Endothelial cell of umbilical vein (primary cell): ENCODE measurements around the gene MLH1. TPM values are rescaled to one million over a fixed set of nuclear protein-coding genes. Genes with fewer than 3 reads are reported as not detected.
"Not testable (repeated sequence)": the region's sequence is repeated elsewhere in the genome, so short reads cannot be mapped to it uniquely, and the experiment has no call there.

Experiments
- BruUV-seq: library from RNA; stranded (reverse); fragments of 400-500 nt; replicated peaks from 2 replicates; lab custom pipeline; 2021; lab: Mats Ljungman, UMichigan
- CTCF ChIA-PET: fragments of 300-600, 350-600 bp; sonication (Branson Sonifier 250); formaldehyde crosslinking; loops from one replicate; lab custom pipeline; 2021; ENCODE audit warnings: antibody characterized with exemption, inconsistent platforms; lab: Charles Lee
- POLR2A ChIA-PET: fragments of 300-600, 350-600 bp; sonication (Branson Sonifier 250); formaldehyde crosslinking; loops from one replicate; lab custom pipeline; 2021; ENCODE audit warnings: antibody characterized with exemption, inconsistent platforms; lab: Charles Lee
- DNase-seq: peaks from one replicate; pipeline ENCODE4 v3.0.0-alpha.2; 2011; ENCODE audit warnings: low read depth, low spot score
- FAIRE-seq: peaks from 2 replicates; lab custom pipeline; 2011; peaks lifted over from hg19 to GRCh38; lab: Jason Lieb, UNC
- H2AFZ ChIP-seq: 2 replicates; pipeline ENCODE4 v1.6.0; 2012; ENCODE audit warnings: low read depth, low read length, control low read depth, inconsistent platforms
- H3K27ac ChIP-seq: 2 replicates; pipeline ENCODE4 v1.5.1; 2011; ENCODE audit warnings: low read depth, mild to moderate bottlenecking, control low read depth, low read length, moderate library complexity; ENCODE audit not compliant: insufficient read depth
- H3K27me3 ChIP-seq, 2 experiments: 2 replicates each; pipeline versions ENCODE4 v1.6.0 to v1.6.1; 2011; ENCODE audit warnings: low read length in 2 of 2, mixed read lengths in 1 of 2; ENCODE audit not compliant: control insufficient read depth in 2 of 2, insufficient read depth in 2 of 2
- H3K36me3 ChIP-seq, 2 experiments: 2 replicates in 1 of 2; 3 replicates in 1 of 2; pipeline ENCODE4 v1.5.1; 2011; ENCODE audit warnings: low read length in 2 of 2, mild to moderate bottlenecking in 1 of 2, moderate library complexity in 1 of 2; ENCODE audit not compliant: control insufficient read depth in 2 of 2, insufficient read depth in 2 of 2; ENCODE audit errors: extremely low read depth in 1 of 2
- H3K4me1 ChIP-seq: 3 replicates; pipeline ENCODE4 v1.5.1; 2011; ENCODE audit warnings: mild to moderate bottlenecking, low read length; ENCODE audit not compliant: control insufficient read depth, insufficient read depth; ENCODE audit errors: extremely low read depth
- H3K4me2 ChIP-seq: 2 replicates; pipeline ENCODE4 v1.6.1; 2011; ENCODE audit warnings: low read length, control low read depth, mixed read lengths; ENCODE audit not compliant: insufficient read depth
- H3K4me3 ChIP-seq, 3 experiments: fragments of 200-600 bp in 1 of 3; sonication (generic), shearing (Covaris generic) in 1 of 3; replicated peaks in 1 of 3; 2 replicates each; pipeline ENCODE4 v1.5.1; 2011 to 2016; ENCODE audit warnings: control low read depth in 3 of 3, low read length in 3 of 3, mild to moderate bottlenecking in 2 of 3, inconsistent platforms in 1 of 3, low read depth in 1 of 3, moderate library complexity in 1 of 3; ENCODE audit not compliant: insufficient read depth in 1 of 3
- H3K79me2 ChIP-seq: 2 replicates; pipeline ENCODE4 v1.6.0; 2012; ENCODE audit warnings: low read length, inconsistent platforms; ENCODE audit not compliant: control insufficient read depth, insufficient read depth
- H3K9ac ChIP-seq: replicated peaks from 2 replicates; pipeline ENCODE3; 2011; ENCODE audit warnings: low read length, control low read depth; ENCODE audit not compliant: insufficient read depth; ENCODE audit errors: extremely low read depth
- H3K9me1 ChIP-seq: replicated peaks from 3 replicates; pipeline ENCODE4 v1.6.0; 2011; ENCODE audit warnings: mild to moderate bottlenecking, low read length; ENCODE audit not compliant: control insufficient read depth, insufficient read depth; ENCODE audit errors: extremely low read depth
- H3K9me3 ChIP-seq: replicated peaks from 2 replicates; pipeline ENCODE4 v1.5.1; 2012; ENCODE audit warnings: low read length, inconsistent platforms; ENCODE audit not compliant: control insufficient read depth, insufficient read depth
- H4K20me1 ChIP-seq: replicated peaks from 2 replicates; pipeline ENCODE3; 2011; ENCODE audit warnings: mild to moderate bottlenecking, low read length; ENCODE audit not compliant: control insufficient read depth, insufficient read depth; ENCODE audit errors: extremely low read depth
- EZH2 ChIP-seq: IDR thresholded peaks from 2 replicates; pipeline ENCODE4 v1.6.1; 2012; ENCODE audit warnings: borderline replicate concordance, low read depth, mild to moderate bottlenecking, moderate library complexity, low read length, inconsistent platforms; ENCODE audit not compliant: severe bottlenecking
- FOS ChIP-seq: IDR thresholded peaks from 2 replicates; pipeline ENCODE4 v1.6.1; 2011; ENCODE audit warnings: mild to moderate bottlenecking, low read length, moderate library complexity, borderline replicate concordance; ENCODE audit not compliant: insufficient read depth
- GATA2 ChIP-seq: IDR thresholded peaks from 2 replicates; pipeline ENCODE4 v1.7.0; 2011; ENCODE audit warnings: low read depth, mild to moderate bottlenecking, moderate library complexity, mixed read lengths, low read length; ENCODE audit not compliant: insufficient read length, insufficient read depth
- JUN ChIP-seq: IDR thresholded peaks from 2 replicates; pipeline ENCODE4 v1.6.1; 2011; ENCODE audit warnings: borderline replicate concordance, low read depth; ENCODE audit not compliant: insufficient read length, insufficient read depth
- MYC ChIP-seq: IDR thresholded peaks from one replicate; pipeline ENCODE4 v1.6.1; 2011; ENCODE audit warnings: mild to moderate bottlenecking, low read depth, low read length
- POLR2A ChIP-seq: IDR thresholded peaks from 2 replicates; pipeline ENCODE4 v1.6.1; 2012; ENCODE audit warnings: low read depth, mild to moderate bottlenecking, control low read depth, low read length
- POLR2AphosphoS5 ChIP-seq: IDR thresholded peaks from 2 replicates; pipeline ENCODE4 v1.6.1; 2012; ENCODE audit warnings: low read depth, mild to moderate bottlenecking, control low read depth, low read length, moderate library complexity; ENCODE audit not compliant: insufficient read depth
- dilution Hi-C: fragments of 300-500 bp; cut with MboI; formaldehyde crosslinking; loops from one replicate; pipeline ENCODE4 v1.15.0; 2019; ENCODE audit warnings: low sequenced_read_pairs; ENCODE audit not compliant: extremely low pct_ligation_motif_present
- intact Hi-C: fragments of 100-400 bp; cut with micrococcal nuclease; formaldehyde crosslinking; loops from one replicate; pipeline ENCODE4 v1.10.0; 2022
- polyA plus RNA-seq, 4 experiments: library from polyadenylated mRNA; depleted of rRNA in 3 of 4; stranded (reverse) in 3 of 4; unstranded in 1 of 4; fragments of >200 nt; gene quantifications; 2 replicates each; pipeline versions ENCODE4 v1.2.1 to v1.2.3, GENCODE V29; 2011 to 2012; ENCODE audit warnings: missing spikeins in 1 of 4
- total RNA-seq: library from RNA; stranded (reverse); gene quantifications from 2 replicates; pipeline ENCODE4 v1.2.3, GENCODE V29; 2021
- TF ChIP-seq, protein P1 (sequence below), 2 donors: IDR thresholded peaks; 1 replicate in 1 of 2; 2 replicates in 1 of 2; pipeline ENCODE4 v1.5.1; 2011; ENCODE audit warnings: low read length in 2 of 2, mild to moderate bottlenecking in 2 of 2, moderate library complexity in 2 of 2, control low read depth in 1 of 2, inconsistent platforms in 1 of 2, low read depth in 1 of 2; ENCODE audit not compliant: insufficient read depth in 1 of 2; ENCODE audit errors: extremely low read depth in 1 of 2
- TF ChIP-seq, protein P2 (sequence below): IDR thresholded peaks from 2 replicates; pipeline ENCODE4 v1.6.1; 2011; ENCODE audit not compliant: insufficient read depth, insufficient read length

Gene MLH1
- total and polyA plus RNA-seq, 2 donors (not counting 3 experiments of a cell fraction or from before 2014, with no cell fraction given): 22.2 to 32.9 TPM

DNA sequence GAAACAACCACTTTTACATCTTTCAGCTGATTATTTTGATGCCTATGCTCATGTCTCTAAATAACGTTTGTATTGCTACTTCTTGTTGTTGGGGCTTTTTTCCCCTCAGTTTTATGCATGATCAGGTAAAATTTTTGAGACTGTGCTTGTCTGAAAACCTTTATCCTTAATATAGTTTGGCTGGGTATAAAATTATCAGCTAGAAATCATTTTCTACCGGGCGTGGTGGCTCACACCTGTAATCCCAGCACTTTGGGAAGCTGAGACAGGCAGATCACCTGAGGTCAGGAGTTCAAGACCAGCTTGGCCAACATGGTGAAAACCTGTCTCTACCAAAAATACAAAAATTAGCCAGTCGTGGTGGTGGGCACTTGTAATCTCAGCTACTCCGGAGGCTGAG, 45.5 kb upstream of the MLH1 start:
- H2AFZ ChIP-seq, H3K4me3 ChIP-seq, H3K4me2 ChIP-seq, BruUV-seq, H3K9ac ChIP-seq, H3K27me3 ChIP-seq, DNase-seq, dilution Hi-C loops, H3K79me2 ChIP-seq, H4K20me1 ChIP-seq, H3K9me1 ChIP-seq, H3K27ac ChIP-seq, H3K9me3 ChIP-seq, intact Hi-C loops, H3K36me3 ChIP-seq, FAIRE-seq, POLR2A ChIA-PET: not testable (repeated sequence)
- CTCF ChIA-PET: interaction anchor here (1.0 to 1.9 kb wide), 3 partner anchors 11 to 40 kb away, joined by 4 to 25 read pairs (median 5); no protein-coding TSS in a partner anchor
- peaks cover 12% of the 10 kb centered on the region for H3K4me1 ChIP-seq

DNA sequence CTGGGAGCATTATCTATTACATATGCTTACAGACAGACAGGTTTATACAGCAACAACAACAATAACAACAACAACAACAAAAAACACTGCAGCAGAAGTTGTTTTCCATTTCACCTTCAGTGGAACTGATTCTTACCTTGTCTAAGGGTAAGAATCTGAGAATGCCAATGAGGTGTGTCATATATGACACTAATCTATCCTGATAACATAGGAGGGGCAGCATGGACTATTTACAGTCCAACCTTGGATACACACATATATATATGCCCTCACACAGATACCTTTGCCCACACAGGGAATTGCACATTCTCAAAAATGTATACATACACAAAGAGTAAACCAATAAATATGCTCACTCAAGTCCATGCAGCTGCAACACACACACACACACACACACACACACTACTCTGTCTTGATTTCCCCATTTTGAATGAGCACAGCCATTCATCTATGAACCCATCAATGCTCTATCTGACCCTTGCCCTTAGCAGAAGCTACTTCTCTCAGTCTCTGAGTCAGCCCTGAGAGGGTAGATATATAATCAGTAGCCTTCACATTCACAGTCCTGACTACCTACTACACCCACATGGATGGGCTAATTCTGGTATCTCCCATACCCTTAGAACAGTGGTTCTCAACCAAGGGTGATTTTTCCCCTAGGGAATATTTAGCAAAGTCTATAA, 38.7 kb upstream of the MLH1 start:
- Histone ChIP-seq H3K4me1 (no peaks in the 10 kb centered on the region), H3K27ac (no peak overlapping the region), H3K9ac (no peak overlapping the region), H3K4me3 (no peak overlapping the region), H4K20me1 (no peaks in the 10 kb centered on the region), H3K27me3 (peaks cover 3 to 5% of the 10 kb centered on the region in 2 experiments), H2AFZ (no peak overlapping the region), H3K79me2 (no peaks in the 10 kb centered on the region), H3K9me1 (no peaks in the 10 kb centered on the region), H3K4me2 (no peak overlapping the region), H3K9me3 (no peaks in the 10 kb centered on the region), H3K36me3 (no peaks in the 10 kb centered on the region)
- intact Hi-C loops (no loop called here), dilution Hi-C loops (no loop called here)
- ChIA-PET POLR2A (no interaction called here), CTCF (interaction anchor here (1.0 to 1.2 kb wide), 2 partner anchors 38 to 86 kb away, joined by 3 read pairs; partner anchors contain the start of gene EPM2AIP1)
- no TSS peak for BruUV-seq
- FAIRE-seq (no peak), DNase-seq (no peak)
- no peak for TF ChIP-seq GATA2
- no peak for TF ChIP-seq POLR2AphosphoS5
- TF ChIP-seq, protein P1, sequence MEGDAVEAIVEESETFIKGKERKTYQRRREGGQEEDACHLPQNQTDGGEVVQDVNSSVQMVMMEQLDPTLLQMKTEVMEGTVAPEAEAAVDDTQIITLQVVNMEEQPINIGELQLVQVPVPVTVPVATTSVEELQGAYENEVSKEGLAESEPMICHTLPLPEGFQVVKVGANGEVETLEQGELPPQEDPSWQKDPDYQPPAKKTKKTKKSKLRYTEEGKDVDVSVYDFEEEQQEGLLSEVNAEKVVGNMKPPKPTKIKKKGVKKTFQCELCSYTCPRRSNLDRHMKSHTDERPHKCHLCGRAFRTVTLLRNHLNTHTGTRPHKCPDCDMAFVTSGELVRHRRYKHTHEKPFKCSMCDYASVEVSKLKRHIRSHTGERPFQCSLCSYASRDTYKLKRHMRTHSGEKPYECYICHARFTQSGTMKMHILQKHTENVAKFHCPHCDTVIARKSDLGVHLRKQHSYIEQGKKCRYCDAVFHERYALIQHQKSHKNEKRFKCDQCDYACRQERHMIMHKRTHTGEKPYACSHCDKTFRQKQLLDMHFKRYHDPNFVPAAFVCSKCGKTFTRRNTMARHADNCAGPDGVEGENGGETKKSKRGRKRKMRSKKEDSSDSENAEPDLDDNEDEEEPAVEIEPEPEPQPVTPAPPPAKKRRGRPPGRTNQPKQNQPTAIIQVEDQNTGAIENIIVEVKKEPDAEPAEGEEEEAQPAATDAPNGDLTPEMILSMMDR (IDR thresholded peaks at IDR 0.05; ENCODE audit: extremely low read depth in 1 of 2, insufficient read depth in 1 of 2, low read depth in 1 of 2, low read length in 2 of 2): no peak
- TF ChIP-seq FOS: no peak
- TF ChIP-seq POLR2A: no peak
- TF ChIP-seq EZH2: no peak
- no peak for TF ChIP-seq JUN
- TF ChIP-seq, protein P2, sequence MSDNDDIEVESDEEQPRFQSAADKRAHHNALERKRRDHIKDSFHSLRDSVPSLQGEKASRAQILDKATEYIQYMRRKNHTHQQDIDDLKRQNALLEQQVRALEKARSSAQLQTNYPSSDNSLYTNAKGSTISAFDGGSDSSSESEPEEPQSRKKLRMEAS: no peak
- no peak for TF ChIP-seq MYC
